DND-41 (cell line): ENCODE data around the gene SNTB2.

ENCODE experiments used
- ATAC-seq: fragments of 200-7000 bp; cut with Tn5 transposase; 3 replicates; pipeline ENCODE4 v1.9.1; 2021; ENCODE audit warnings: low read depth; ENCODE audit not compliant: insufficient read depth
- DNase-seq: peaks from one replicate; pipeline ENCODE4 v3.0.0-alpha.2; 2020
- H2AFZ ChIP-seq: 2 replicates; pipeline ENCODE4 v1.6.0; 2012; ENCODE audit warnings: low read depth, low read length
- H3K27ac ChIP-seq: 2 replicates; pipeline ENCODE4 v1.5.1; 2012; ENCODE audit warnings: low read length, inconsistent platforms
- H3K27me3 ChIP-seq: fragments of 200-600 bp; sonication (generic); 2 replicates; pipeline ENCODE4 v1.6.0; 2012; ENCODE audit warnings: low read length, mild to moderate bottlenecking, inconsistent platforms; ENCODE audit not compliant: insufficient read depth, poor library complexity
- H3K36me3 ChIP-seq: 2 replicates; pipeline ENCODE4 v1.5.1; 2012; ENCODE audit warnings: low read length, inconsistent platforms; ENCODE audit not compliant: insufficient read depth
- H3K4me1 ChIP-seq: 2 replicates; pipeline ENCODE4 v1.5.1; 2012; ENCODE audit warnings: mild to moderate bottlenecking, low read length; ENCODE audit not compliant: insufficient read depth
- H3K4me2 ChIP-seq: 2 replicates; pipeline ENCODE4 v1.6.0; 2012; ENCODE audit warnings: mild to moderate bottlenecking, moderate library complexity, low read length, inconsistent platforms; ENCODE audit not compliant: insufficient read depth
- H3K4me3 ChIP-seq, 2 experiments: fragments of 200-600 bp in 1 of 2; shearing (Covaris generic) in 1 of 2; 2 replicates each; pipeline ENCODE4 v1.5.1; 2012 to 2016; ENCODE audit warnings: inconsistent platforms in 2 of 2, low read length in 2 of 2, mild to moderate bottlenecking in 2 of 2, low read depth in 1 of 2, moderate library complexity in 1 of 2
- H3K79me2 ChIP-seq: 2 replicates; pipeline ENCODE4 v1.6.0; 2012; ENCODE audit warnings: low read length, inconsistent platforms; ENCODE audit not compliant: insufficient read depth
- H3K9ac ChIP-seq: 2 replicates; pipeline ENCODE4 v1.6.0; 2012; ENCODE audit warnings: low read depth, mild to moderate bottlenecking, inconsistent platforms, low read length, moderate library complexity
- H3K9me3 ChIP-seq: 2 replicates; pipeline ENCODE4 v1.5.1; 2012; ENCODE audit warnings: low read length, moderate library complexity, mild to moderate bottlenecking, inconsistent platforms; ENCODE audit not compliant: insufficient read depth, severe bottlenecking
- H4K20me1 ChIP-seq: 2 replicates; pipeline ENCODE4 v1.6.0; 2012; ENCODE audit warnings: low read length; ENCODE audit not compliant: insufficient read depth
- EZH2 ChIP-seq: IDR thresholded peaks from 3 replicates; pipeline ENCODE4 v1.6.1; 2012; ENCODE audit warnings: borderline replicate concordance, low read depth, mild to moderate bottlenecking, moderate library complexity, low read length, inconsistent platforms; ENCODE audit not compliant: severe bottlenecking
- TF ChIP-seq, protein P1 (sequence below): IDR thresholded peaks from 2 replicates; pipeline ENCODE4 v1.5.1; 2012; ENCODE audit warnings: borderline replicate concordance, low read length, moderate library complexity, mild to moderate bottlenecking; ENCODE audit not compliant: poor library complexity, severe bottlenecking; ENCODE audit errors: extremely low read depth

Gene SNTB2

GRCh38 chr16:69273009-69273408, 86.0 kb downstream of the SNTB2 start:
- no peak overlapping the region for H3K27ac ChIP-seq
- H3K36me3 ChIP-seq, result peaks cover 14% of the 10 kb centered on the region; the same call in 1 of the 2 replicates
- DNase-seq (no peak), ATAC-seq (no peak)
- no peaks in the 10 kb centered on the region for H3K79me2 ChIP-seq
- TF ChIP-seq, protein P1, sequence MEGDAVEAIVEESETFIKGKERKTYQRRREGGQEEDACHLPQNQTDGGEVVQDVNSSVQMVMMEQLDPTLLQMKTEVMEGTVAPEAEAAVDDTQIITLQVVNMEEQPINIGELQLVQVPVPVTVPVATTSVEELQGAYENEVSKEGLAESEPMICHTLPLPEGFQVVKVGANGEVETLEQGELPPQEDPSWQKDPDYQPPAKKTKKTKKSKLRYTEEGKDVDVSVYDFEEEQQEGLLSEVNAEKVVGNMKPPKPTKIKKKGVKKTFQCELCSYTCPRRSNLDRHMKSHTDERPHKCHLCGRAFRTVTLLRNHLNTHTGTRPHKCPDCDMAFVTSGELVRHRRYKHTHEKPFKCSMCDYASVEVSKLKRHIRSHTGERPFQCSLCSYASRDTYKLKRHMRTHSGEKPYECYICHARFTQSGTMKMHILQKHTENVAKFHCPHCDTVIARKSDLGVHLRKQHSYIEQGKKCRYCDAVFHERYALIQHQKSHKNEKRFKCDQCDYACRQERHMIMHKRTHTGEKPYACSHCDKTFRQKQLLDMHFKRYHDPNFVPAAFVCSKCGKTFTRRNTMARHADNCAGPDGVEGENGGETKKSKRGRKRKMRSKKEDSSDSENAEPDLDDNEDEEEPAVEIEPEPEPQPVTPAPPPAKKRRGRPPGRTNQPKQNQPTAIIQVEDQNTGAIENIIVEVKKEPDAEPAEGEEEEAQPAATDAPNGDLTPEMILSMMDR, result no peak
- no peak for TF ChIP-seq EZH2
- no peak overlapping the region for H3K4me2 ChIP-seq
- H4K20me1 ChIP-seq, result no peaks in the 10 kb centered on the region
- no peaks in the 10 kb centered on the region for H3K4me1 ChIP-seq
- no peaks in the 10 kb centered on the region for H3K27me3 ChIP-seq
- H3K9ac ChIP-seq, result no peak overlapping the region
- no peak overlapping the region for H2AFZ ChIP-seq
- H3K4me3 ChIP-seq, result no peak overlapping the region
- H3K9me3 ChIP-seq, result no peaks in the 10 kb centered on the region

DNA sequence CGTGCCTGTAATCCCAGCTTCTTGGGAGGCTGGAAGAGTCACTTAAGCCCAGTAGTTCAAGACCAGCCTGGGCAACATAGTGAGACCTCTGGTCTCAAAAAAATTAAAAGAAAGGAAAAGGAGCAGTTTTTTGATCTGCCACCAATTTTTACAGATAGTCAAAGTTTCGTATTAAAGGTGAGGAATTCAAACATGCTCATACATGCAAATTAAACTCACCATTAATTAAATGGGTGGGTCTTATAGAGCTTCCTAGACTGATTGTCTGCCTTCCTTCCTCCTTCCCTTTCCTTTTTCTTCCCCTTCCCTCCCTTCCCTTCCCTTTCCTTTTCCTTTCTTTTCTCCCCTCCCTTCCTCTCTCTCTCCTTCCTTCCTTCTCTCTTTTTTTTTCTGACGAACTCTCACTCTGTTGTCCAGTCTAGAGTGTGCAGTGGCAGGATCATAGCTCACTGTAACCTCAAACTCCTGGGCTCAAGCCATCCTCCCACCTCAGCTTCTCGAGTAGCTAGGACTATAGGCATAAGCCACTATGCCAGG, 87.8 kb downstream of the SNTB2 start:
- H3K4me2 ChIP-seq, result no peak overlapping the region

GRCh38 chr16:69276148-69277115, 89.5 kb downstream of the SNTB2 start:
- Histone ChIP-seq H3K9me3 (no peaks in the 10 kb centered on the region), H3K4me1 (no peaks in the 10 kb centered on the region), H3K9ac (no peak overlapping the region), H3K4me3 (no peak overlapping the region), H3K27me3 (no peaks in the 10 kb centered on the region), H3K79me2 (no peaks in the 10 kb centered on the region), H2AFZ (no peak overlapping the region), H3K36me3 (peaks cover 4% of the 10 kb centered on the region; the same call in 1 of the 2 replicates), H4K20me1 (no peaks in the 10 kb centered on the region), H3K4me2 (no peak overlapping the region), H3K27ac (no peak overlapping the region)
- TF ChIP-seq, protein P1, result no peak
- TF ChIP-seq EZH2, result no peak
- no peak for DNase-seq
- ATAC-seq, result no peak

More for the DNA sequence above, 87.8 kb downstream of the SNTB2 start:
- no peaks in the 10 kb centered on the region for H4K20me1 ChIP-seq
- H3K4me1 ChIP-seq, result no peaks in the 10 kb centered on the region
- no peaks in the 10 kb centered on the region for H3K79me2 ChIP-seq
- DNase-seq, result no peak
- H3K9me3 ChIP-seq, result no peaks in the 10 kb centered on the region
- H3K36me3 ChIP-seq, result peaks cover 14% of the 10 kb centered on the region; the same call in 1 of the 2 replicates
- H3K27me3 ChIP-seq, result no peaks in the 10 kb centered on the region
- H3K9ac ChIP-seq, result no peak overlapping the region
- no peak overlapping the region for H3K4me3 ChIP-seq
- H3K27ac ChIP-seq, result no peak overlapping the region
- no peak for ATAC-seq
- H2AFZ ChIP-seq, result no peak overlapping the region
- no peak for TF ChIP-seq EZH2
- TF ChIP-seq, protein P1, result no peak
